HepG2 (cell line): ENCODE data around the gene TMC8. TPM values are rescaled to one million over a fixed set of nuclear protein-coding genes. Genes with fewer than 3 reads are reported as not detected.

ENCODE experiments used
- ATAC-seq: fragments of 200-7000 bp; cut with Tn5 transposase; 3 replicates; pipeline ENCODE4 v1.9.1; 2020; ENCODE audit warnings: mild to moderate bottlenecking, moderate library complexity
- BruUV-seq: library from RNA; stranded (reverse); fragments of 400-500 nt; replicated peaks from 2 replicates; lab custom pipeline; 2021; lab: Mats Ljungman, UMichigan
- CTCF ChIA-PET: fragments of 300-600 bp; formaldehyde crosslinking; extraction: SDS; loops from one replicate; lab custom pipeline; 2021; ENCODE audit warnings: low total read pairs, inconsistent platforms, low intra/inter-chr PET ratio; lab: Yijun Ruan, JAX
- POLR2A ChIA-PET: fragments of 350-600 bp; sonication (Branson Sonifier 250); formaldehyde crosslinking; loops from one replicate; lab custom pipeline; 2020; ENCODE audit warnings: antibody characterized with exemption, inconsistent platforms; lab: Yijun Ruan, JAX
- DNase-seq: peaks from one replicate; pipeline ENCODE4 v3.0.0-alpha.2; 2015; ENCODE audit warnings: low spot score
- FAIRE-seq: peaks from 3 replicates; lab custom pipeline; 2011; peaks lifted over from hg19 to GRCh38; lab: Jason Lieb, UNC
- H2AFZ ChIP-seq: one replicate; pipeline ENCODE4 v1.6.1; 2011; ENCODE audit warnings: low read length, inconsistent platforms
- H3K27ac ChIP-seq: fragments of 300-600 bp; 3 replicates; pipeline ENCODE4 v1.8.0; 2011; ENCODE audit warnings: mixed run types, mild to moderate bottlenecking, mixed read lengths, low read length, inconsistent platforms; ENCODE audit not compliant: insufficient read depth; ENCODE audit errors: extremely low read length
- H3K27me3 ChIP-seq, 2 experiments: fragments of 200-600 bp in 1 of 2; 2 replicates in 1 of 2; 3 replicates in 1 of 2; pipeline versions ENCODE4 v1.6.0 to v1.8.0; 2011; ENCODE audit warnings: low read length in 2 of 2, mild to moderate bottlenecking in 2 of 2, moderate library complexity in 2 of 2, inconsistent platforms in 1 of 2; ENCODE audit not compliant: insufficient read depth in 2 of 2, control insufficient read depth in 1 of 2
- H3K36me3 ChIP-seq, 2 experiments: fragments of 200-600 bp in 1 of 2; replicated peaks in 1 of 2; 2 replicates in 1 of 2; 3 replicates in 1 of 2; pipeline versions ENCODE4 v1.5.1 to v1.8.0; 2011; ENCODE audit warnings: low read length in 2 of 2, inconsistent platforms in 1 of 2; ENCODE audit not compliant: insufficient read depth in 2 of 2, control insufficient read depth in 1 of 2
- H3K4me1 ChIP-seq: 2 replicates; pipeline ENCODE4 v1.5.1; 2012; ENCODE audit warnings: low read length, inconsistent platforms; ENCODE audit not compliant: insufficient read depth
- H3K4me2 ChIP-seq: 2 replicates; pipeline ENCODE4 v1.6.0; 2011; ENCODE audit warnings: low read depth, low read length, inconsistent platforms
- H3K4me3 ChIP-seq, 3 experiments: fragments of 200-600 bp in 1 of 3; sonication (generic), shearing (Covaris generic) in 1 of 3; replicated peaks in 1 of 3; 2 replicates each; pipeline ENCODE4 v1.5.1; 2011 to 2016; ENCODE audit warnings: low read length in 3 of 3, inconsistent platforms in 2 of 3, low read depth in 2 of 3, mild to moderate bottlenecking in 2 of 3, control low read depth in 1 of 3, mixed read lengths in 1 of 3; ENCODE audit not compliant: insufficient read depth in 1 of 3
- H3K79me2 ChIP-seq: one replicate; pipeline ENCODE4 v1.6.1; 2011; ENCODE audit warnings: low read length, inconsistent platforms; ENCODE audit not compliant: insufficient read depth
- H3K9ac ChIP-seq: 2 replicates; pipeline ENCODE4 v1.6.0; 2011; ENCODE audit warnings: mild to moderate bottlenecking, low read depth, low read length, inconsistent platforms; ENCODE audit not compliant: insufficient read depth
- H3K9me3 ChIP-seq: 2 replicates; pipeline ENCODE4 v1.5.1; 2012; ENCODE audit warnings: mild to moderate bottlenecking, low read length
- H4K20me1 ChIP-seq: 2 replicates; pipeline ENCODE4 v1.6.0; 2011; ENCODE audit warnings: inconsistent platforms, mild to moderate bottlenecking, low read length, moderate library complexity; ENCODE audit not compliant: insufficient read depth
- CBFB ChIP-seq: sonication (generic); formaldehyde crosslinking; IDR thresholded peaks from 2 replicates; pipeline ENCODE4 v1.4.0; 2020; ENCODE audit warnings: missing genetic modification reagents
- CEBPB ChIP-seq: IDR thresholded peaks from 2 replicates; pipeline ENCODE4 v1.6.1; 2011; ENCODE audit warnings: low read depth, low read length, improper control_type of control experiment, borderline replicate concordance
- HNRNPH1 ChIP-seq: fragments of 200-400 bp; formaldehyde crosslinking; optimal IDR thresholded peaks from 2 replicates; pipeline ENCODE3; 2017; ENCODE audit warnings: mild to moderate bottlenecking, low read depth, low read length
- MXD4 ChIP-seq: IDR thresholded peaks from 2 replicates; pipeline ENCODE4 v1.6.1; 2016; ENCODE audit warnings: mild to moderate bottlenecking, missing biosample characterization, missing genetic modification reagents
- POLR2A ChIP-seq, 2 experiments: IDR thresholded peaks; 2 replicates each; pipeline ENCODE4 v1.6.1; 2011; ENCODE audit warnings: low read depth in 2 of 2, low read length in 2 of 2, mild to moderate bottlenecking in 1 of 2, moderate library complexity in 1 of 2; ENCODE audit not compliant: insufficient read depth in 1 of 2
- SMC3 ChIP-seq: IDR thresholded peaks from 2 replicates; pipeline ENCODE4 v1.6.1; 2011; ENCODE audit warnings: low read length, improper control_type of control experiment
- ZFX ChIP-seq: sonication (generic); formaldehyde crosslinking; IDR thresholded peaks from 2 replicates; pipeline ENCODE4 v1.4.0; 2020; ENCODE audit warnings: mild to moderate bottlenecking, low read depth, missing genetic modification reagents, moderate library complexity
- ZNF224 ChIP-seq: sonication (generic); formaldehyde crosslinking; IDR thresholded peaks from 2 replicates; pipeline ENCODE4 v1.5.0; 2020; ENCODE audit warnings: mild to moderate bottlenecking, missing genetic modification reagents
- WGBS: methylation state at CpG from one replicate; pipeline ENCODE4 v1.1.6; 2017; ENCODE audit warnings: low lambda C conversion rate; 5-methylcytosine and 5-hydroxymethylcytosine counted together
- in situ Hi-C: cut with HindIII; loops from 2 replicates; pipeline ENCODE4 v1.10.0; 2017; ENCODE audit warnings: low pct_unique_long_range_greater_than_20kb; ENCODE audit not compliant: extremely low pct_ligation_motif_present
- intact Hi-C: fragments of 100-400 bp; cut with micrococcal nuclease; formaldehyde crosslinking; loops from one replicate; pipeline ENCODE4 v1.10.0; 2022; ENCODE audit not compliant: unreplicated experiment
- polyA plus RNA-seq, 8 experiments: library from polyadenylated mRNA; depleted of rRNA in 3 of 8; stranded (reverse) in 7 of 8; unstranded in 1 of 8; fragments of >200 nt; fragmentation: Illumina TruSeq in 4 of 8; extraction: Trizol in 4 of 8; gene quantifications; 2 replicates each; pipeline versions ENCODE4 v1.2.1 to v1.2.3, GENCODE V29; 2011 to 2016; ENCODE audit warnings: low read depth in 4 of 8, missing spikeins in 1 of 8, mixed read lengths in 1 of 8; ENCODE audit not compliant: insufficient read depth in 1 of 8
- total RNA-seq, 5 experiments: library from RNA; depleted of rRNA; stranded (reverse); fragments of >200 nt; fragmentation: Illumina TruSeq; extraction: Trizol; gene quantifications; 2 replicates each; pipeline ENCODE4 v1.2.3, GENCODE V29; 2016; ENCODE audit warnings: low read depth in 1 of 5
- TF ChIP-seq, protein P1 (sequence below), 2 experiments: sonication (generic) in 1 of 2; formaldehyde crosslinking in 1 of 2; IDR thresholded peaks; 2 replicates each; pipeline versions ENCODE4 v1.4.0 to v1.6.1; 2018 to 2020; ENCODE audit warnings: missing genetic modification reagents in 2 of 2, borderline replicate concordance in 1 of 2, low read depth in 1 of 2, mild to moderate bottlenecking in 1 of 2, missing biosample characterization in 1 of 2
- TF ChIP-seq, protein P2 (sequence below): sonication (generic); formaldehyde crosslinking; IDR thresholded peaks from 2 replicates; pipeline ENCODE4 v1.5.1; 2020; ENCODE audit warnings: missing genetic modification reagents, mild to moderate bottlenecking, borderline replicate concordance
- TF ChIP-seq, protein P3 (sequence below): sonication (generic); formaldehyde crosslinking; IDR thresholded peaks from 2 replicates; pipeline ENCODE4 v1.4.0; 2020; ENCODE audit warnings: missing genetic modification reagents

Gene TMC8
- total and polyA plus RNA-seq, 2 of the 13 experiments (the other 11 are each of a cell fraction or from before 2014, with no cell fraction given) = 0.53 to 7.8 TPM

DNA sequence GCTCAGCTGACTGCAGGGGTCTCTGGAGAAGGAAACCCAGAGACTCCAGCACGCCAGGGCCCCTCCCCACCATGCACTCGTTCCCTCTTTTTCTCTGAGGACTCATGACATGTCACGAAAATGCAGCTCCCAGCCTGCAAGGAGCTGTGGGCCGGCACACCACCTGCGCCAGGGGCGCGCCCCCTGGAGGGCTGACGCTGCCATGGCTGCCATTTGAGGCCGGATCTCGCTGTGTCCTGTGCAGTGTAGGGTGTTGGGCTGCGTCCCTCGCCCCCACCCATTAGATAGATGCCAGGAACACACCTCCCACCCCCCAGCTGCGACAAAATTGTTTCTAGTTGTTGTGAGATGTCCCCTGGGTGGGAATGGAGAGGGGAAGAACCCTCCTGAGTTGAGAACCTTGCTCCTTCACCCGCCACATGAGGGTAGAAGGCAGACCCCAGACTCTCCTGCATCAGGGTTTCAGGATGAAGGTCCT lies 46.0 kb downstream of the TMC8 start (continued):
- TF ChIP-seq, protein P1, sequence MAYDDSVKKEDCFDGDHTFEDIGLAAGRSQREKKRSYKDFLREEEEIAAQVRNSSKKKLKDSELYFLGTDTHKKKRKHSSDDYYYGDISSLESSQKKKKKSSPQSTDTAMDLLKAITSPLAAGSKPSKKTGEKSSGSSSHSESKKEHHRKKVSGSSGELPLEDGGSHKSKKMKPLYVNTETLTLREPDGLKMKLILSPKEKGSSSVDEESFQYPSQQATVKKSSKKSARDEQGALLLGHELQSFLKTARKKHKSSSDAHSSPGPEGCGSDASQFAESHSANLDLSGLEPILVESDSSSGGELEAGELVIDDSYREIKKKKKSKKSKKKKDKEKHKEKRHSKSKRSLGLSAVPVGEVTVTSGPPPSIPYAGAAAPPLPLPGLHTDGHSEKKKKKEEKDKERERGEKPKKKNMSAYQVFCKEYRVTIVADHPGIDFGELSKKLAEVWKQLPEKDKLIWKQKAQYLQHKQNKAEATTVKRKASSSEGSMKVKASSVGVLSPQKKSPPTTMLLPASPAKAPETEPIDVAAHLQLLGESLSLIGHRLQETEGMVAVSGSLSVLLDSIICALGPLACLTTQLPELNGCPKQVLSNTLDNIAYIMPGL (CRISPR knock-in tag; IDR thresholded peaks at IDR 0.05; ENCODE audit: borderline replicate concordance in 1 of 2, low read depth in 1 of 2) = peak; percentile 41 to 55; a peak in 2 of 4 replicates
- TF ChIP-seq MXD4 (CRISPR knock-in tag) (no peak), POLR2A (IDR thresholded peaks at IDR 0.05; ENCODE audit: insufficient read depth in 1 of 2, low read depth in 2 of 2, low read length in 2 of 2) (0 out of 4 replicates have a peak, but pooled peaks of 1 of the 2 experiments have one; percentile 21), ZNF224 (CRISPR knock-in tag) (no peak), SMC3 (peak; percentile 24; the same call in 1 of the 2 replicates)
- TF ChIP-seq, protein P2, sequence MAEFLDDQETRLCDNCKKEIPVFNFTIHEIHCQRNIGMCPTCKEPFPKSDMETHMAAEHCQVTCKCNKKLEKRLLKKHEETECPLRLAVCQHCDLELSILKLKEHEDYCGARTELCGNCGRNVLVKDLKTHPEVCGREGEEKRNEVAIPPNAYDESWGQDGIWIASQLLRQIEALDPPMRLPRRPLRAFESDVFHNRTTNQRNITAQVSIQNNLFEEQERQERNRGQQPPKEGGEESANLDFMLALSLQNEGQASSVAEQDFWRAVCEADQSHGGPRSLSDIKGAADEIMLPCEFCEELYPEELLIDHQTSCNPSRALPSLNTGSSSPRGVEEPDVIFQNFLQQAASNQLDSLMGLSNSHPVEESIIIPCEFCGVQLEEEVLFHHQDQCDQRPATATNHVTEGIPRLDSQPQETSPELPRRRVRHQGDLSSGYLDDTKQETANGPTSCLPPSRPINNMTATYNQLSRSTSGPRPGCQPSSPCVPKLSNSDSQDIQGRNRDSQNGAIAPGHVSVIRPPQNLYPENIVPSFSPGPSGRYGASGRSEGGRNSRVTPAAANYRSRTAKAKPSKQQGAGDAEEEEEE = no peak
- TF ChIP-seq, all 625 proteins: peak for 45

DNA sequence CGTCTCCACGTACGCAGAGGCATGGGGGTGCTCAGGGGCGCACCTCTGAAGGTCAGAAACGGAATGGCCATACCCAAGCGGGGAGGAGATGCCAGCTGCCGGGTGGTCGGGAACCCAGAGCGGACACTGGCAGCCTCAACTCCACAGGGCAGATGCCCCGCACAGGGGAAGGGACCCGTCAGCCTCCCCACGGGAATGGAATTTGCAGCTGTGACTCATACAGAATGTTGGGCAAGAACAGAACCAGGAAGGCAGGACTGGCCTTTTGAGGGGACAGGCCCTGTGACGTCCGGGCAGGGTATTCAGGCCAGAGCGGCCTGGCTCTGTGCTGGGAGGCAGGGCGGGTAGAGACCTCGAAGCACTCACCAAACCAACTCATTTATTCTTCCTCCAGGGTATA lies 48.8 kb downstream of the TMC8 start:
- in situ Hi-C loops (no loop called here), intact Hi-C loops (no loop called here)
- Histone ChIP-seq H3K36me3 (peaks cover 19 to 77% of the 10 kb centered on the region in 2 experiments), H3K9ac (no peak overlapping the region), H3K4me2 (no peak overlapping the region), H3K79me2 (peaks cover 2% of the 10 kb centered on the region), H3K9me3 (no peaks in the 10 kb centered on the region), H3K27ac (no peak overlapping the region), H3K27me3 (no peaks in the 10 kb centered on the region), H4K20me1 (no peaks in the 10 kb centered on the region), H3K4me3 (no peak overlapping the region), H3K4me1 (peaks cover 18% of the 10 kb centered on the region), H2AFZ (no peak overlapping the region)
- WGBS = 92% methylated on average over 17 of the region's 17 CpGs
- DNase-seq (no peak), FAIRE-seq (no peak), ATAC-seq (no peak)
- ChIA-PET POLR2A (interaction anchor here (1.2 kb wide), 1 partner anchor 9 kb away, joined by 7 read pairs; no protein-coding TSS in a partner anchor), CTCF (no interaction called here)
- BruUV-seq = no TSS peak
- TF ChIP-seq, protein P3, sequence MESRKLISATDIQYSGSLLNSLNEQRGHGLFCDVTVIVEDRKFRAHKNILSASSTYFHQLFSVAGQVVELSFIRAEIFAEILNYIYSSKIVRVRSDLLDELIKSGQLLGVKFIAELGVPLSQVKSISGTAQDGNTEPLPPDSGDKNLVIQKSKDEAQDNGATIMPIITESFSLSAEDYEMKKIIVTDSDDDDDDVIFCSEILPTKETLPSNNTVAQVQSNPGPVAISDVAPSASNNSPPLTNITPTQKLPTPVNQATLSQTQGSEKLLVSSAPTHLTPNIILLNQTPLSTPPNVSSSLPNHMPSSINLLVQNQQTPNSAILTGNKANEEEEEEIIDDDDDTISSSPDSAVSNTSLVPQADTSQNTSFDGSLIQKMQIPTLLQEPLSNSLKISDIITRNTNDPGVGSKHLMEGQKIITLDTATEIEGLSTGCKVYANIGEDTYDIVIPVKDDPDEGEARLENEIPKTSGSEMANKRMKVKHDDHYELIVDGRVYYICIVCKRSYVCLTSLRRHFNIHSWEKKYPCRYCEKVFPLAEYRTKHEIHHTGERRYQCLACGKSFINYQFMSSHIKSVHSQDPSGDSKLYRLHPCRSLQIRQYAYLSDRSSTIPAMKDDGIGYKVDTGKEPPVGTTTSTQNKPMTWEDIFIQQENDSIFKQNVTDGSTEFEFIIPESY (CRISPR knock-in tag) = peak; percentile 45; the same call in 1 of the 2 replicates
- no peak for TF ChIP-seq CBFB (CRISPR knock-in tag)
- no peak for TF ChIP-seq HNRNPH1
- TF ChIP-seq CEBPB = peak; percentile 50; the same call in 1 of the 2 replicates
- TF ChIP-seq ZFX = no peak
